ENCODE results near the gene ZDHHC4.

DNA sequence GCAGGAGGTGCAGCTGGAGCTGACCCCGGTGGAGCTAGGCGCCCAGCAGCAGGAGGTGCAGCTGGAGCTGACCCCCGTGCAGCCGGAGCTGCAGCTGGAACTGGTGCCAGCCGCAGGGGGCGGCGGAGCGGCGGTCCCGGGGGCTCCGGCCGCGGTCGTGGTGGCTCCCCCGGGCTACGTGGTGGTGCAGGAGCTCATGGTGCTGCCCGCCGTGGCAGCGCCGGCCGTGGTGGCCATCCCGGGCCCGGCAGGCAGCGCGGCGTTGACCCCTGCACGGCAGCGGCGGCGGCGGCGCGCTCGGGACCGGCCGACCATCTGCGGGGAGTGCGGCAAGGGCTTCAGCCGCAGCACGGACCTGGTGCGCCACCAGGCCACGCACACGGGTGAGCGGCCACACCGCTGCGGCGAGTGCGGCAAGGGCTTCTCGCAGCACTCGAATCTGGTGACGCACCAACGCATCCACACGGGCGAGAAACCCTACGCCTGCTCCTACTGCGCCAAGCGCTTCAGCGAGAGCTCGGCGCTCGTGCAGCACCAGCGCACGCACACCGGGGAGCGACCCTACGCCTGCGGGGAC is 45.0 kb downstream of the ZDHHC4 start:
- TF ChIP-seq, protein P1, sequence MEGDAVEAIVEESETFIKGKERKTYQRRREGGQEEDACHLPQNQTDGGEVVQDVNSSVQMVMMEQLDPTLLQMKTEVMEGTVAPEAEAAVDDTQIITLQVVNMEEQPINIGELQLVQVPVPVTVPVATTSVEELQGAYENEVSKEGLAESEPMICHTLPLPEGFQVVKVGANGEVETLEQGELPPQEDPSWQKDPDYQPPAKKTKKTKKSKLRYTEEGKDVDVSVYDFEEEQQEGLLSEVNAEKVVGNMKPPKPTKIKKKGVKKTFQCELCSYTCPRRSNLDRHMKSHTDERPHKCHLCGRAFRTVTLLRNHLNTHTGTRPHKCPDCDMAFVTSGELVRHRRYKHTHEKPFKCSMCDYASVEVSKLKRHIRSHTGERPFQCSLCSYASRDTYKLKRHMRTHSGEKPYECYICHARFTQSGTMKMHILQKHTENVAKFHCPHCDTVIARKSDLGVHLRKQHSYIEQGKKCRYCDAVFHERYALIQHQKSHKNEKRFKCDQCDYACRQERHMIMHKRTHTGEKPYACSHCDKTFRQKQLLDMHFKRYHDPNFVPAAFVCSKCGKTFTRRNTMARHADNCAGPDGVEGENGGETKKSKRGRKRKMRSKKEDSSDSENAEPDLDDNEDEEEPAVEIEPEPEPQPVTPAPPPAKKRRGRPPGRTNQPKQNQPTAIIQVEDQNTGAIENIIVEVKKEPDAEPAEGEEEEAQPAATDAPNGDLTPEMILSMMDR (IDR thresholded peaks at IDR 0.05) = no peak
- TF ChIP-seq POLR2A (IDR thresholded peaks at IDR 0.05) = no peak

Data from Peyer's patch (tissue), 4 donors.